ENCODE measurements around the gene CLSTN3. TPM values are rescaled to one million over a fixed set of nuclear protein-coding genes. Genes with fewer than 3 reads are reported as not detected.

The CLSTN3 gene
- total and polyA plus RNA-seq, 2 of the 13 experiments (the other 11 are each of a cell fraction or from before 2014, with no cell fraction given): 26.2 to 94.1 TPM

DNA sequence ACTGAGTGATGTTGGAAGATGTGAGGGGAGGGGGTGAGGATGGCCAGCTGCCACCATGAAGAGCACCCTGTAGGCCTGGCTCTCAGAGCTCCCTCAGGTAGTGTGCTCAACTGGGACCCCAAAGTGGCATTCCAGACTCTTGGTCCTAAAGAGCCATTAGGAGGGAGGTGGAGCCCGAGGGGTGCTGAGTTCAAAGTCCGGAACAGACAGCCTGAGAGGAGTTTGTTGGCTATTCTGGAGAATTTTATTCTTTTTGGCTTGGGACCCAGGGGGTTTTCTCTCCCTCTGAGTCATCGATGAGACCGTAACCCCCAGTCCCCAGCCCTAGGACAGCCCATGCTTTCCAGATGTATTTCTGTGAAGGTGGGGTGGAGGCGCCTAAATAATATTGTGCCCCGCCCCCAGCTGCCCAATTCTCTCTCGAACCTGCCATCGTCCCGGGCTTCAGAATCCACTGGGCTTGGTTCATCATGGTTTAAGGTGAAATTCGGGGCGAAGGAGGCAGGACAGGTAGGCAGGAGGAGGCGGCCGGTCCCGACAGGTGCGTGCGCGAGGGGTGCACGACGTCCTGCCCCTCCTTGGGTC lies 792 bp upstream of the CLSTN3 start (continued):
- TF ChIP-seq ZNF407 (CRISPR knock-in tag; IDR thresholded peaks at IDR 0.05; ENCODE audit: not compliant biosample characterization): peak; percentile 42
- no peak for TF ChIP-seq KLF9 (CRISPR knock-in tag; IDR thresholded peaks at IDR 0.05; ENCODE audit: low read depth)
- TF ChIP-seq POLR2A (IDR thresholded peaks at IDR 0.05; ENCODE audit: insufficient read depth in 1 of 2, low read depth in 2 of 2, low read length in 2 of 2): peak in 1 of 2 experiments; percentile 52; a peak in 1 of 4 replicates
- 0 out of 2 replicates have a peak, but pooled peaks have one; percentile 51 for TF ChIP-seq ZNF136 (CRISPR knock-in tag; IDR thresholded peaks at IDR 0.05; ENCODE audit: low read depth)
- TF ChIP-seq ZFP1 (CRISPR knock-in tag; IDR thresholded peaks at IDR 0.05): no peak
- TF ChIP-seq ZNF687 (CRISPR knock-in tag; IDR thresholded peaks at IDR 0.05): 0 out of 2 replicates have a peak, but pooled peaks have one; percentile 68
- TF ChIP-seq ATF1 (CRISPR knock-in tag; IDR thresholded peaks at IDR 0.05): no peak
- TF ChIP-seq, protein P1, sequence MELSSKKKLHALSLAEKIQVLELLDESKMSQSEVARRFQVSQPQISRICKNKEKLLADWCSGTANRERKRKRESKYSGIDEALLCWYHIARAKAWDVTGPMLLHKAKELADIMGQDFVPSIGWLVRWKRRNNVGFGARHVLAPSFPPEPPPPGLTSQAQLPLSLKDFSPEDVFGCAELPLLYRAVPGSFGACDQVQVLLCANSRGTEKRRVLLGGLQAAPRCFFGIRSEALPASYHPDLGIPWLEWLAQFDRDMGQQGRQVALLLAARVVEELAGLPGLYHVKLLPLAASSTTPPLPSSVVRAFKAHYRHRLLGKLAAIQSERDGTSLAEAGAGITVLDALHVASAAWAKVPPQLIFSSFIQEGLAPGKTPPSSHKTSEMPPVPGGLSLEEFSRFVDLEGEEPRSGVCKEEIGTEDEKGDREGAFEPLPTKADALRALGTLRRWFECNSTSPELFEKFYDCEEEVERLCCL (CRISPR knock-in tag; IDR thresholded peaks at IDR 0.05; ENCODE audit: borderline replicate concordance): no peak
- no peak for TF ChIP-seq GABPA (IDR thresholded peaks at IDR 0.05; ENCODE audit: low read depth, low read length)
- no peak for TF ChIP-seq GABPA (CRISPR knock-in tag; IDR thresholded peaks at IDR 0.05; ENCODE audit: low read depth)
- TF ChIP-seq NCOA1 (CRISPR knock-in tag; IDR thresholded peaks at IDR 0.05): peak; percentile 26; the same call in 1 of the 2 replicates

Measured in HepG2 (cell line).